Mesendoderm (in vitro differentiated cells): ENCODE data around the gene LRRC8B.

Experiments
- DNase-seq: peaks from one replicate; pipeline ENCODE4 v3.0.0; 2013
- H2AK5ac ChIP-seq: 2 replicates; pipeline ENCODE4 v1.6.1; 2013; ENCODE audit warnings: low read length, inconsistent platforms
- H2BK120ac ChIP-seq: 2 replicates; pipeline ENCODE4 v1.6.1; 2013; ENCODE audit warnings: low read depth, mild to moderate bottlenecking, low read length, moderate library complexity, mixed read lengths
- H2BK15ac ChIP-seq: replicated peaks from 2 replicates; pipeline ENCODE4 v1.6.1; 2013; ENCODE audit warnings: low read depth, mild to moderate bottlenecking, moderate library complexity
- H2BK5ac ChIP-seq: 2 replicates; pipeline ENCODE4 v1.6.1; 2013; ENCODE audit warnings: low read length, inconsistent platforms
- H3K18ac ChIP-seq: 2 replicates; pipeline ENCODE4 v1.6.1; 2013; ENCODE audit warnings: mild to moderate bottlenecking, low read length, mixed read lengths
- H3K23ac ChIP-seq: one replicate; pipeline ENCODE4 v1.6.1; 2013; ENCODE audit warnings: low read length
- H3K27ac ChIP-seq: 2 replicates; pipeline ENCODE4 v1.5.1; 2013; ENCODE audit warnings: low read depth, mild to moderate bottlenecking, inconsistent platforms, low read length, moderate library complexity
- H3K27me3 ChIP-seq: 2 replicates; pipeline ENCODE4 v1.6.1; 2013; ENCODE audit warnings: low read length, control low read depth, mild to moderate bottlenecking, inconsistent platforms; ENCODE audit not compliant: insufficient read depth, poor library complexity
- H3K36me3 ChIP-seq: 2 replicates; pipeline ENCODE4 v1.6.1; 2013; ENCODE audit warnings: low read length, inconsistent platforms; ENCODE audit not compliant: control insufficient read depth, insufficient read depth
- H3K4ac ChIP-seq: one replicate; pipeline ENCODE4 v1.6.1; 2013; ENCODE audit warnings: low read depth, mild to moderate bottlenecking, low read length, moderate library complexity
- H3K4me1 ChIP-seq: 2 replicates; pipeline ENCODE4 v1.6.1; 2013; ENCODE audit warnings: low read depth, low read length, inconsistent platforms; ENCODE audit not compliant: control insufficient read depth
- H3K4me2 ChIP-seq: 2 replicates; pipeline ENCODE4 v1.6.1; 2013; ENCODE audit warnings: low read length
- H3K4me3 ChIP-seq: 2 replicates; pipeline ENCODE4 v1.5.1; 2013; ENCODE audit warnings: mild to moderate bottlenecking, low read length
- H3K56ac ChIP-seq: one replicate; pipeline ENCODE4 v1.6.1; 2013; ENCODE audit warnings: low read length
- H3K79me1 ChIP-seq: 2 replicates; pipeline ENCODE4 v1.6.1; 2013; ENCODE audit warnings: low read length, inconsistent platforms
- H3K79me2 ChIP-seq: 2 replicates; pipeline ENCODE4 v1.6.1; 2013; ENCODE audit warnings: mild to moderate bottlenecking, low read length; ENCODE audit not compliant: control insufficient read depth, insufficient read depth
- H3K9ac ChIP-seq: 2 replicates; pipeline ENCODE4 v1.6.1; 2013; ENCODE audit warnings: low read length, inconsistent platforms
- H4K5ac ChIP-seq: one replicate; pipeline ENCODE4 v1.6.1; 2013; ENCODE audit warnings: low read length
- H4K8ac ChIP-seq: one replicate; pipeline ENCODE4 v1.6.1; 2013; ENCODE audit warnings: low read depth, mild to moderate bottlenecking, control low read depth, low read length, moderate library complexity
- WGBS: extraction: QIAGEN DNeasy Blood & Tissue Kit; methylation state at CpG from one replicate; pipeline ENCODE4 v1.1.7; 2013; ENCODE audit warnings: low lambda C conversion rate, missing lambda C conversion rate; ENCODE audit not compliant: insufficient coverage; ENCODE audit errors: extremely low coverage; 5-methylcytosine and 5-hydroxymethylcytosine counted together

The LRRC8B gene

GRCh38 chr1:89637496-89637895 is 112.9 kb downstream of the LRRC8B start:
- no peaks in the 10 kb centered on the region for H3K4me1 ChIP-seq
- no peak overlapping the region for H3K9ac ChIP-seq

GRCh38 chr1:89640440-89640839 is 115.8 kb downstream of the LRRC8B start:
- Histone ChIP-seq H3K79me2 (no peaks in the 10 kb centered on the region), H2BK120ac (no peak overlapping the region)

More at GRCh38 chr1:89637496-89637895, 112.9 kb downstream of the LRRC8B start:
- H3K4me3 ChIP-seq = no peak overlapping the region
- no peak overlapping the region for H3K23ac ChIP-seq
- no peak for DNase-seq
- no peak overlapping the region for H4K8ac ChIP-seq
- no peak overlapping the region for H3K4ac ChIP-seq
- no peak overlapping the region for H3K27ac ChIP-seq
- no peaks in the 10 kb centered on the region for H3K79me1 ChIP-seq
- H3K79me2 ChIP-seq = no peaks in the 10 kb centered on the region
- H3K36me3 ChIP-seq = no peaks in the 10 kb centered on the region
- no peak overlapping the region for H3K56ac ChIP-seq
- H2BK120ac ChIP-seq = no peak overlapping the region
- H3K18ac ChIP-seq = no peak overlapping the region
- H4K5ac ChIP-seq = no peak overlapping the region
- H2AK5ac ChIP-seq = no peak overlapping the region
- no peak overlapping the region for H3K4me2 ChIP-seq
- no peak overlapping the region for H2BK5ac ChIP-seq
- H3K27me3 ChIP-seq = no peaks in the 10 kb centered on the region
- no peak overlapping the region for H2BK15ac ChIP-seq

GRCh38 chr1:89641781-89642180 is 117.2 kb downstream of the LRRC8B start:
- H3K9ac ChIP-seq = no peak overlapping the region
- no peak overlapping the region for H3K56ac ChIP-seq
- H2BK5ac ChIP-seq = no peak overlapping the region
- H3K4me1 ChIP-seq = no peaks in the 10 kb centered on the region
- no CpG with 5 or more reads among the region's 4 CpGs for WGBS
- H3K18ac ChIP-seq = no peak overlapping the region
- H2BK15ac ChIP-seq = no peak overlapping the region
- H3K4ac ChIP-seq = no peak overlapping the region
- H3K27me3 ChIP-seq = no peaks in the 10 kb centered on the region
- no peaks in the 10 kb centered on the region for H3K79me2 ChIP-seq
- no peak overlapping the region for H2AK5ac ChIP-seq
- no peaks in the 10 kb centered on the region for H3K79me1 ChIP-seq
- no peaks in the 10 kb centered on the region for H3K36me3 ChIP-seq
- H4K5ac ChIP-seq = no peak overlapping the region
- no peak overlapping the region for H4K8ac ChIP-seq
- no peak overlapping the region for H3K4me2 ChIP-seq
- H3K4me3 ChIP-seq = no peak overlapping the region
- no peak for DNase-seq
- no peak overlapping the region for H3K23ac ChIP-seq
- no peak overlapping the region for H3K27ac ChIP-seq
- no peak overlapping the region for H2BK120ac ChIP-seq

More at GRCh38 chr1:89640440-89640839, 115.8 kb downstream of the LRRC8B start:
- H3K4ac ChIP-seq = no peak overlapping the region
- H4K5ac ChIP-seq = no peak overlapping the region
- H3K4me3 ChIP-seq = no peak overlapping the region
- no peak overlapping the region for H2AK5ac ChIP-seq
- H3K27me3 ChIP-seq = no peaks in the 10 kb centered on the region
- H3K79me1 ChIP-seq = no peaks in the 10 kb centered on the region
- H3K4me2 ChIP-seq = no peak overlapping the region
- H2BK5ac ChIP-seq = no peak overlapping the region
- no peaks in the 10 kb centered on the region for H3K36me3 ChIP-seq
- H3K4me1 ChIP-seq = no peaks in the 10 kb centered on the region
- no peak overlapping the region for H3K18ac ChIP-seq
- H2BK15ac ChIP-seq = no peak overlapping the region
- no peak overlapping the region for H4K8ac ChIP-seq
- DNase-seq = no peak
- H3K27ac ChIP-seq = no peak overlapping the region
- no peak overlapping the region for H3K56ac ChIP-seq
- H3K9ac ChIP-seq = no peak overlapping the region
- no peak overlapping the region for H3K23ac ChIP-seq

GRCh38 chr1:89643577-89643976 is 118.9 kb downstream of the LRRC8B start:
- H3K36me3 ChIP-seq = no peaks in the 10 kb centered on the region
- H3K4ac ChIP-seq = no peak overlapping the region
- DNase-seq = no peak
- H3K79me2 ChIP-seq = no peaks in the 10 kb centered on the region
- H2BK5ac ChIP-seq = no peak overlapping the region
- H3K18ac ChIP-seq = no peak overlapping the region
- no peak overlapping the region for H4K5ac ChIP-seq
- H3K4me2 ChIP-seq = no peak overlapping the region
- no peak overlapping the region for H2BK15ac ChIP-seq
- H3K4me1 ChIP-seq = no peaks in the 10 kb centered on the region
- H2AK5ac ChIP-seq = no peak overlapping the region
- WGBS = no CpG with 5 or more reads among the region's 2 CpGs
- no peak overlapping the region for H3K56ac ChIP-seq
- H3K27ac ChIP-seq = no peak overlapping the region
- no peak overlapping the region for H3K9ac ChIP-seq
- H3K4me3 ChIP-seq = no peak overlapping the region
- no peak overlapping the region for H4K8ac ChIP-seq
- H3K79me1 ChIP-seq = no peaks in the 10 kb centered on the region
- no peak overlapping the region for H2BK120ac ChIP-seq
- no peaks in the 10 kb centered on the region for H3K27me3 ChIP-seq
- no peak overlapping the region for H3K23ac ChIP-seq

GRCh38 chr1:89644119-89644814 is 119.6 kb downstream of the LRRC8B start:
- Histone ChIP-seq H2BK120ac (no peak overlapping the region), H2BK5ac (no peak overlapping the region), H2AK5ac (no peak overlapping the region), H4K8ac (no peak overlapping the region), H3K4ac (no peak overlapping the region), H3K79me1 (no peaks in the 10 kb centered on the region), H2BK15ac (no peak overlapping the region), H3K27me3 (no peaks in the 10 kb centered on the region), H3K79me2 (no peaks in the 10 kb centered on the region), H3K23ac (no peak overlapping the region), H3K4me1 (no peaks in the 10 kb centered on the region), H3K18ac (no peak overlapping the region), H4K5ac (no peak overlapping the region), H3K56ac (no peak overlapping the region), H3K4me3 (no peak overlapping the region), H3K36me3 (no peaks in the 10 kb centered on the region), H3K27ac (no peak overlapping the region), H3K4me2 (no peak overlapping the region), H3K9ac (no peak overlapping the region)
- WGBS = no CpG with 5 or more reads among the region's 9 CpGs
- no peak for DNase-seq

- H3K27ac ChIP-seq = no peak overlapping the region
- H4K8ac ChIP-seq = no peak overlapping the region
- H3K27me3 ChIP-seq = no peaks in the 10 kb centered on the region
- H3K36me3 ChIP-seq = no peaks in the 10 kb centered on the region
- H3K4me1 ChIP-seq = no peaks in the 10 kb centered on the region
- H3K56ac ChIP-seq = no peak overlapping the region
- no peak overlapping the region for H3K9ac ChIP-seq
- no peak overlapping the region for H3K23ac ChIP-seq
- H2BK15ac ChIP-seq = no peak overlapping the region
- H3K79me1 ChIP-seq = no peaks in the 10 kb centered on the region
- H3K4me2 ChIP-seq = no peak overlapping the region
- H3K4me3 ChIP-seq = no peak overlapping the region
- H3K4ac ChIP-seq = no peak overlapping the region
- no peak overlapping the region for H2BK120ac ChIP-seq
- H2AK5ac ChIP-seq = no peak overlapping the region
- H4K5ac ChIP-seq = no peak overlapping the region
- no peaks in the 10 kb centered on the region for H3K79me2 ChIP-seq
- no peak for DNase-seq
- no peak overlapping the region for H2BK5ac ChIP-seq
- WGBS = no CpG with 5 or more reads among the region's 1 CpG
- no peak overlapping the region for H3K18ac ChIP-seq
Measured at GRCh38 chr1:89646259-89646658, 121.6 kb downstream of the LRRC8B start.
